Measurements from ENCODE around the gene HDHD5.

HDHD5 gene

DNA sequence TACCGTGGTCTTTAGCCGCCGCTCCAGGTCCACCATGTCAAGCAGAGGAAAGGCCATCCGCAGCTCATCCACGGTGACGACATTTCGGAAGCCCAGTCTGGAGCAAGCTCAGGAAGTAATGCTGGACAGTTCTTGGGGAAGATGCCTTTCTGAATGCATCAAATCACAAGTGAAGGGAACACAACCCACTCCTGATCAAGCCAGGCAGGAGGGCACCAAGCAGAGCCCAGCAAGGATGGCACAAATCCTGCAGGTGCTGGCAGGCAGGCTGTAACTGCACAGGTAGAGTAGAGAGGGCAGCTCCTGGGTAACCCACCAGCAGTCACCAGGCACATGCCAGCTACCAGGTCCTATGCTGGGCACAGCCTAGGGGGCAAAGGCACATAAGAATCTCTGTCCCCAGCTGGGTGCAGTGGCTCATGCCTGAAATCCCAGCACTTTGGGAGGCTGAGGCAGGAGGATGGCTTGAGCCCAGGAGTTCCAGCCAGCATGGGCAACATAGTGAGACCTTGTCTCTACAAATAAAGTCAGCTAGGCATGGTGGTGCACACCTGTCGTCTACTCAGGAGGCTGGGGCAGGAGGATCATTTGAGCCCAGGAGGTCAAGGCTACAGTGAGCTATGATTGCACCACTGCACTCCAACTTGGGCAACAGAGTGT is 13.9 kb downstream of the HDHD5 start:
- TF ChIP-seq, protein P1, sequence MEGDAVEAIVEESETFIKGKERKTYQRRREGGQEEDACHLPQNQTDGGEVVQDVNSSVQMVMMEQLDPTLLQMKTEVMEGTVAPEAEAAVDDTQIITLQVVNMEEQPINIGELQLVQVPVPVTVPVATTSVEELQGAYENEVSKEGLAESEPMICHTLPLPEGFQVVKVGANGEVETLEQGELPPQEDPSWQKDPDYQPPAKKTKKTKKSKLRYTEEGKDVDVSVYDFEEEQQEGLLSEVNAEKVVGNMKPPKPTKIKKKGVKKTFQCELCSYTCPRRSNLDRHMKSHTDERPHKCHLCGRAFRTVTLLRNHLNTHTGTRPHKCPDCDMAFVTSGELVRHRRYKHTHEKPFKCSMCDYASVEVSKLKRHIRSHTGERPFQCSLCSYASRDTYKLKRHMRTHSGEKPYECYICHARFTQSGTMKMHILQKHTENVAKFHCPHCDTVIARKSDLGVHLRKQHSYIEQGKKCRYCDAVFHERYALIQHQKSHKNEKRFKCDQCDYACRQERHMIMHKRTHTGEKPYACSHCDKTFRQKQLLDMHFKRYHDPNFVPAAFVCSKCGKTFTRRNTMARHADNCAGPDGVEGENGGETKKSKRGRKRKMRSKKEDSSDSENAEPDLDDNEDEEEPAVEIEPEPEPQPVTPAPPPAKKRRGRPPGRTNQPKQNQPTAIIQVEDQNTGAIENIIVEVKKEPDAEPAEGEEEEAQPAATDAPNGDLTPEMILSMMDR (IDR thresholded peaks at IDR 0.05; ENCODE audit: borderline replicate concordance, control extremely low read depth, extremely low read depth, insufficient read depth, missing control alignments) = no peak
- DNase-seq (ENCODE audit: low spot score) = no peak
- in situ Hi-C loops (cut with MboI; ENCODE audit: low sequenced_read_pairs, unreplicated experiment) = no loop called here

DNA sequence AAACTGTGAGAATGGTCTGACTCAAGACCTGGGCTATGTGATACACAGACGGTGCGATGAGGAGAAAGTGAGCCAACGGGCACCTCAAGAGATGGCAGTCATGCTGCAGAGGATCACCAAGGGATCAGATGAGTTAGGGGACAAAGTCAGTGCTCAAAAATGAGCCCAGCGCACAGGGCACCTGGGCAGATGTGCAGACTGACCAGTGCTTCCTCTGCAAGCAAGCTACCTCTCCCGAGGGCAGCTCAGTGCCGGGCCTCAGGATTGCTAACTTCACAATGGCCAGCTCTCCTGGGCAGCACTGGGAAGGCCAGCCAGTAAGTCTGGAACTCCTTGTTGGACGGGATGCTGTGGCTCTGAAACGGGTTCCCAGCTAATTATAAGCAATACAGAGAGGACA is 15.3 kb downstream of the HDHD5 start:
- in situ Hi-C loops (cut with MboI; ENCODE audit: low sequenced_read_pairs, unreplicated experiment) = no loop called here
- no peak for DNase-seq (ENCODE audit: low spot score)
- TF ChIP-seq, protein P1 (IDR thresholded peaks at IDR 0.05; ENCODE audit: borderline replicate concordance, control extremely low read depth, extremely low read depth, insufficient read depth, missing control alignments) = no peak

DNA sequence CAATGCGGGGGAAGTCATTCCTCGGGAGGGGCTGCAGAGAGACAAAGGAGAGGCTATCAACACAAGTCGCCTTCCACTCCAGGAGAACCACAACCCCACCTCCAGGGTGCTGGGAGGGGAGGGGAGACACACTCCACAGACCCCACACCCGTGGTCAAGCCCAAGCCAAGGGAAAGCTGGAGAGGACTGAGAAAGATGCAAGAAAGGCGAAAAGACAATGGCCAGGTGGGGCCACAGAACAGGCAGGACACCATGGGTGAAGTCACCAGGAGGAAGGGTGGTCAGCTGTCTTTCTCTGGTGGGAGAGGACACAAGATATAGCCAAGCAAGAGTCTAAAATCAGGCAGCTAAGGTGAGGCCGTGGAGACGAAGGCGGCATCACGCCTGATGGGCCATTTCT is 16.0 kb downstream of the HDHD5 start:
- DNase-seq (ENCODE audit: low spot score) = no peak
- TF ChIP-seq, protein P1 (IDR thresholded peaks at IDR 0.05; ENCODE audit: borderline replicate concordance, control extremely low read depth, extremely low read depth, insufficient read depth, missing control alignments) = no peak
- in situ Hi-C loops (cut with MboI; ENCODE audit: low sequenced_read_pairs, unreplicated experiment) = no loop called here

DNA sequence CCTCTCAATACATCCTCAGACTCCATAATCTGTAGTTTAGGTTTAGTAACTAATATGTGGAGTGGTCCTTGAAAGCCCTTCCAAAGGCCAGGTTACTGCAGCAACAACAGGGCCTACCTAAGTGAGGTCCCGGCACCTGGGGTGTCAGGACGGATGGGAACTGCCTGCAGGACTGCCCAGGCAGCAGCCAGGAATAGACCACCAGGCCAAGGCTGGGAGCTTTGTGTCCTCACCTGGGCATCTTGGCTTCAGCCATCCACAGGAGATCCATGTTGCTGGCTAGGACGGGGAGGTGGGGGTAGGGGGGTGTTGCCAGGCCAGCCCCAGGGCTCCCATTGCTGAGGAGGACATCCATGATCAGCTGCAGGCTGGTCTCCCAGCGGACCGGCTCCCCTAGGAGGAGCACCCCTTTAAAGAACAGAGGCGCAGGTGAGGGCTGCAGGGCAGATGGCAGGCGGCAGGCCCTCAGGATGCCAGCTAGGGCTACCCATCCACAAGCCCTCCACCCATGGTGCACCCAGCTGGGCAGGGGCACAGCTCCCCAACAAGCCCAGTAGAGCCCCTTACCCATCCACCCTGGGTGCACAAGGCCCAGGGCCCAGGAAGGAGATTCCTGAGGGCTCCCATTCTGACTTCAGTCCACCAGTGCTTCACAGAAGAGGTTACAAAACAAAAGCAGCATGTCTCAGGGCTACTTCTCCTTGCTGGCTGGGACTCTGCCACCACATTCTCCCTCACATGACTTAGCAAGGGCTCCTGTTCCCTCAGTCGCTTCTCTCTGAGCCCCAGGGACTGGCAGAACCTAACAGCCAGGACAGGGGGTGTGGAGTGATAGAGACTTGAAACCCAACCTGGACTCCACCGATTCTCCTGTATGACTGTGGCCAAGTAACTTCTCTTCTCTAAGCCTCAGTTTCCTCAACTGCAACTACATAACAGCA is 18.0 kb downstream of the HDHD5 start:
- DNase-seq (ENCODE audit: low spot score) = no peak
- TF ChIP-seq, protein P1 (IDR thresholded peaks at IDR 0.05; ENCODE audit: borderline replicate concordance, control extremely low read depth, extremely low read depth, insufficient read depth, missing control alignments) = no peak
- in situ Hi-C loops (cut with MboI; ENCODE audit: low sequenced_read_pairs, unreplicated experiment) = no loop called here

DNA sequence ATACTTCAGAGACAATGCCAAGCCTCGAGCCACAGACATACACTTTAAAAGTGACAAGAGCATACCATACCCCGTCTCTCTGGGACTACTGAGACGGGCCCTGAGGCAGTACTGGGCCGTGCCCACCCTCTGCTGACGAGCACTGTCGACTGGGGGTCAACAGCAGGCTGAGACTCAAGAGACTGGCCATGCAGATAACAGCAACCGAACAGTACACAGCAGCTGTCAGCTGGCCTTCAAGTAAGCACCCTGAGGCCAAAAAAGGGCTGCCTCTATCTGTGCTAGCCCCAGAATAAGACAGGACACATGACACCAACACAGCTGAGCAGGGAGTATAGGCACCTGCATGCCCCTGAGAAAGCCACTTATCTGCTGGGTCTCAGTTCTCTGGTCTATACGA is 19.1 kb downstream of the HDHD5 start:
- TF ChIP-seq, protein P1 (IDR thresholded peaks at IDR 0.05; ENCODE audit: borderline replicate concordance, control extremely low read depth, extremely low read depth, insufficient read depth, missing control alignments) = no peak
- no peak for DNase-seq (ENCODE audit: low spot score)
- in situ Hi-C loops (cut with MboI; ENCODE audit: low sequenced_read_pairs, unreplicated experiment) = no loop called here

DNA sequence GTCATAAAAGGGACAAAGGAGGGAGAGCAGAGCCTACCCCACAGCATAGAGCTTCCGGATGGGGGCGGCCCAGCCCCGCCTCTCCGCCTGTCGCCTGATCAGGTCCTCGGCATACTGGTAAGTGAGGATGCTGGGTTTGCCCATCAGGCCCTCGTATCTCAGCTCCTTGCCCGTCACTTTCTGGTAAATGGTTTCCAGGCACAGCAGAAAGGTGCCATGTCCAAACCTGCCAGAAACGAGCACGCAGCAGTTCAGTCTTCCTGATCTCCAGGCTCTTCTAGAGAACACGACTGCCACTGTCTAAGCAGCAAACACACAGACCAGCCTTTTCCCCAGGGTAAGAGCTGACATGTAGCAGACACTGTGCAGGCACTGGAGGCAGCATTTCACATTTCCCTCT is 20.6 kb downstream of the HDHD5 start:
- in situ Hi-C loops (cut with MboI; ENCODE audit: low sequenced_read_pairs, unreplicated experiment) = no loop called here
- TF ChIP-seq, protein P1 (IDR thresholded peaks at IDR 0.05; ENCODE audit: borderline replicate concordance, control extremely low read depth, extremely low read depth, insufficient read depth, missing control alignments) = no peak
- DNase-seq (ENCODE audit: low spot score) = no peak

Measured in GM13976 (cell line).